Measurements from ENCODE around the gene IFITM10. TPM values are rescaled to one million over a fixed set of nuclear protein-coding genes. Genes with fewer than 3 reads are reported as not detected.

The IFITM10 gene
- total RNA-seq, 1 experiment from 2014 or later, result 0.59 TPM

DNA sequence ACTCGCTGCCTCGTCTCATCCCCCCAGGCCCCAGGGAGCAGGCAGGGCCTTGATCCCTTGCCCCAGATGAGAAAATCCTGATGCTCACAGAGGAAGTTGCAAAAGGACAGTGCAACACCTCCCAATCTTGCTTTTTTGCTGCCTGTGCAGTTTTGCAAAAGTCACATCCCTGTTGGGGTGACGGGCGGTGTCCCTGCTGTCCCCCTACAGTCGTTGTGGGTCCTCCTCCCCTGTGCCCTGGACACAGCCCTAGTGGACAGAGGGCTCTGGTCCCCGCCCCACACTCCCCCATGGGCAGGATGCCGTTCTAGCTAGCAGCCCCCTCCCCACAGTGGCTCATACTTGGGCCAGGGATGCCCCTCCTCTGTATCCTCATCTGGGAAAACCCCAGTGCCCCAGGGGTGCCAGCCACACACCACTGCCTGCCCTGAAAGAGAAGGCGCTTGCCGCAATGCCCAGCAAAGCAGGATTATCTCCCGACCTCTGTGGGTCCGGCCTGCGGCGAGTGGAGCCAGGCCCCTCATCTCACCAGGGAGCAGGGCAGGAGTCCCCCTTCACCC, 31.7 kb upstream of the IFITM10 start:
- Mint-ChIP-seq H3K27ac (no peak overlapping the region), H3K27me3 (ENCODE audit: low read depth) (peaks cover 43% of the 10 kb centered on the region), H3K9me3 (peaks cover 0 to 11% of the 10 kb centered on the region in 2 experiments; a peak in 3 of 5 replicates), H3K4me3 (no peak overlapping the region), H3K36me3 (ENCODE audit: insufficient read depth in 1 of 3, low read depth in 3 of 3) (peaks cover 0 to 4% (median 0%) of the 10 kb centered on the region in 3 experiments; a peak in 2 of 7 replicates), H3K4me1 (peaks cover 20 to 34% of the 10 kb centered on the region in 2 experiments)
- DNase-seq, result no peak
- Histone ChIP-seq H4K5ac (ENCODE audit: insufficient read length, low read depth, low read length) (no peak overlapping the region), H3K27me3 (ENCODE audit: insufficient read depth, low read length) (no peaks in the 10 kb centered on the region), H2BK5ac (ENCODE audit: insufficient read length, low read length) (no peak overlapping the region), H3K9ac (ENCODE audit: extremely low read depth, insufficient read length, low read length) (no peak overlapping the region), H3K79me2 (ENCODE audit: insufficient read depth, low read length) (no peaks in the 10 kb centered on the region), H3T11ph (ENCODE audit: low read length) (no peak overlapping the region), H3K14ac (ENCODE audit: insufficient read depth, low read length) (no peak overlapping the region), H3K23me2 (ENCODE audit: insufficient read length, low read depth, low read length, poor library complexity, severe bottlenecking) (no peaks in the 10 kb centered on the region), H2BK120ac (ENCODE audit: low read depth, low read length, poor library complexity, severe bottlenecking) (no peak overlapping the region), H3K18ac (ENCODE audit: insufficient read length, low read depth, low read length) (no peak overlapping the region), H3K27ac (ENCODE audit: insufficient read length, low read depth, low read length) (no peak overlapping the region), H3K79me1 (ENCODE audit: insufficient read depth, low read depth, low read length, poor library complexity, severe bottlenecking) (no peaks in the 10 kb centered on the region), H4K91ac (ENCODE audit: insufficient read length, low read depth, low read length) (no peak overlapping the region), H4K20me1 (ENCODE audit: control insufficient read depth, insufficient read depth, insufficient read length) (no peaks in the 10 kb centered on the region), H2AK5ac (ENCODE audit: insufficient read length, low read length) (no peak overlapping the region), H3K4ac (ENCODE audit: low read depth, low read length) (no peak overlapping the region), H2BK12ac (ENCODE audit: insufficient read length, low read depth, low read length) (no peak overlapping the region), H4K8ac (replicated peaks; ENCODE audit: insufficient read length, low read depth, low read length) (no peak overlapping the region), H2BK15ac (ENCODE audit: low read depth, low read length) (no peak overlapping the region), H3K4me1 (ENCODE audit: insufficient read depth, low read length) (no peaks in the 10 kb centered on the region), H2BK20ac (ENCODE audit: low read depth, low read length, poor library complexity, severe bottlenecking) (no peak overlapping the region), H3K56ac (ENCODE audit: insufficient read length, low read depth, low read length) (no peak overlapping the region), H3K9me3 (ENCODE audit: control insufficient read depth, low read depth, low read length) (no peaks in the 10 kb centered on the region), H3K23ac (ENCODE audit: insufficient read length, low read depth, low read length) (no peak overlapping the region), H2AFZ (ENCODE audit: low read length) (no peak overlapping the region), H3K4me2 (ENCODE audit: insufficient read depth, insufficient read length, low read length) (no peak overlapping the region)
- WGBS (ENCODE audit: extremely low coverage, insufficient read length, low lambda C conversion rate), result no CpG with 5 or more reads among the region's 13 CpGs
- TF ChIP-seq, protein P1, sequence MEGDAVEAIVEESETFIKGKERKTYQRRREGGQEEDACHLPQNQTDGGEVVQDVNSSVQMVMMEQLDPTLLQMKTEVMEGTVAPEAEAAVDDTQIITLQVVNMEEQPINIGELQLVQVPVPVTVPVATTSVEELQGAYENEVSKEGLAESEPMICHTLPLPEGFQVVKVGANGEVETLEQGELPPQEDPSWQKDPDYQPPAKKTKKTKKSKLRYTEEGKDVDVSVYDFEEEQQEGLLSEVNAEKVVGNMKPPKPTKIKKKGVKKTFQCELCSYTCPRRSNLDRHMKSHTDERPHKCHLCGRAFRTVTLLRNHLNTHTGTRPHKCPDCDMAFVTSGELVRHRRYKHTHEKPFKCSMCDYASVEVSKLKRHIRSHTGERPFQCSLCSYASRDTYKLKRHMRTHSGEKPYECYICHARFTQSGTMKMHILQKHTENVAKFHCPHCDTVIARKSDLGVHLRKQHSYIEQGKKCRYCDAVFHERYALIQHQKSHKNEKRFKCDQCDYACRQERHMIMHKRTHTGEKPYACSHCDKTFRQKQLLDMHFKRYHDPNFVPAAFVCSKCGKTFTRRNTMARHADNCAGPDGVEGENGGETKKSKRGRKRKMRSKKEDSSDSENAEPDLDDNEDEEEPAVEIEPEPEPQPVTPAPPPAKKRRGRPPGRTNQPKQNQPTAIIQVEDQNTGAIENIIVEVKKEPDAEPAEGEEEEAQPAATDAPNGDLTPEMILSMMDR (conservative IDR thresholded peaks at IDR 0.05), result no peak

Data from H9 (cell line).